HG03457 (cell line): ENCODE results near the gene ANGPTL8.

Experiments used
- ATAC-seq: cut with Tn5 transposase; IDR thresholded peaks from one replicate; pipeline ENCODE4 v1.9.1; 2021; ENCODE audit warnings: moderate number of reproducible peaks; ENCODE audit not compliant: unreplicated experiment

Gene ANGPTL8

GRCh38 chr19:11288349-11288748 lies 48.9 kb downstream of the ANGPTL8 start:
- no peak for ATAC-seq

GRCh38 chr19:11290256-11290655 lies 50.8 kb downstream of the ANGPTL8 start:
- no peak for ATAC-seq

- ATAC-seq: no peak
These were observed 52.0 kb downstream of the ANGPTL8 start for GRCh38 chr19:11291415-11291814.
